GM21576 (cell line): ENCODE measurements around the gene RPRML.
"Not testable (repeated sequence)": the region's sequence is repeated elsewhere in the genome, so short reads cannot be mapped to it uniquely, and the experiment has no call there.

ENCODE experiments used
- ATAC-seq: cut with Tn5 transposase; IDR thresholded peaks from one replicate; pipeline ENCODE4 v1.9.1; 2021; ENCODE audit warnings: mild to moderate bottlenecking, moderate library complexity; ENCODE audit not compliant: unreplicated experiment

The RPRML gene

DNA sequence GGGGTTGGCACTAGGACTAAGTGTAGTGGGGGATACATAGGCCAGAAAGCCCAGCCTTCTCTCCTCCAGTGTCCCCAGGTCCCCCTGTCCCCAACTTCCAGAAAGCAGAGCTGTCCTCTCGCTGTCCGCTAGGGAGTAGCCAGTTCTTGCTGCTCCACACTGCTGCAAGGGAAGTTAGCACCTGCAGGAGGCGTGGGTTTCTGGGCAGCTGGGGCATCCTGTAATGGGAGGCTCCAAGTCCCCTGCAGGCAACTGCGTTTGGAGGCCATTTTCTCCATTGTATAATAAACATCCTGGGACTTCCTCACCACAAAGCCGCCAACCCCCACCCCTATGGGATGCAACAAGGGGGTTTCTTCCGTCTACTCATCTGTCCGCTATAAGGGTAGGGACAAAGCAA, 1.7 kb downstream of the RPRML start:
- ATAC-seq, result no peak

DNA sequence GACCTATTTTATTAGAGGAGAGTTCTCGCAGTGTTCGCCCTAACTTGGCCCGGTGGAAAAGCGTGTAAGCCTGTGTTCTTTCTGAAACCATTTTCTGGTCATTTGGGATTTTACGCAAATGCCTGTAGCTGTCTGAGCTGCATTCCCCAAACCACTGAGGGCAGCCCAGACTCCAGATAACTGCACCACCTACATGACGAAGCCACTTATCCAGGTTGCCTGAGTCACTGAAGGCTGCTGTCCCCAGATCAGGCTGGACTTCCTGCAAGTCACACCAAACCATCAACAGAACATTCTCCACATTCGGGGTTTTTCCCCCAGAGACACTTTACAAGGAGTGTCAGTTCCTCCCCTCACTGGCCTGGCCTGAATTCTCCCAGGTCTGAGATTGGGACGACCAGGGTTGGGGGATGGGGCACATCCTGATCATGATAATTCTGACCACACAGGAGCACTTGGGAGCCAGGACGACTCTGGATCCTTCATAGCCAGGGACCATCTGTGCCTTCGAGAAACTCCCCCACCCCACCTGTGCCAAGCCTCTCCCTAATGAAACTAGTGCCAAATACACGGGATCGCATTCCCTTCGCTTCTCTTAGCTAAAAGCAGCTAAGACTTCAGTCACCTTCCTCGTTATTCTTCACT, 2.3 kb downstream of the RPRML start:
- ATAC-seq, result no peak

DNA sequence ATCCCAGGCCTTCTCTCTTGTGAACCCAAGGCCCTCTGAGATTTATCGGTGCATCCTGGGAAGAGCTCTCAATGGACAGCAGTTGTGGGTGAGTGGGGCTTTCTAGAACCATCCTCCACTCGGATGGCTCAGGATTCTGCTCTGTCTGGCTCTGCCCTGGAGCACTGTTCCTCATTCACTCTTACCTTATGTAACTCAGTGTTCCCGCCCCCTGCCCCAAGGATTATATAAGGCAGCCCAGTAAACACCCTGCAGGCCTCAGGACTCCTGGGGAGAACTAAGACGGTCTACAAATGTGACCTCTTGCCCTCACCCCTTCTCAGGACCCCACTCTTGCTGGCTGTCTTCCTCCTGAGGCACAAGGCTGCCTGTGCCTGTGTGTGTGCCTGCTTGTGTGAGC, 3.8 kb downstream of the RPRML start:
- no peak for ATAC-seq

DNA sequence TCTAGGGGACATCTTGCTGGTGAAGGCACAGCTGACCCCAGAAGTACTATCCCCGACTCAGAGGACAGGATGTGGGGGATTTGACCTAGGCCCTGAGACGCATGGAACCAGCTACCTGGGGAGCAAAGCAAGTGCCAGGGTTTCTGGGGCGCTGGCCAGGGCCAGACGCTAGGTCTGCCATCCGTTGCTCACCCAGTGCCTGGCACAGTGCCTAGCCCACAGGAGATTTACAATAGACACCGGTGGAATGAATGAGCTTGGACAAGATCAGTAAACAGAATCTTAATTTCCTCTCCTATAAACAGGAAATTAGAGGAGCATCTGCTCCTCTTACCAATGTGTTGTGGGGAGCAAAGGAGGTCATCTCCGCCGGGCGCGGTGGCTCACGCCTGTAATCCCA, 5.0 kb downstream of the RPRML start:
- no peak for ATAC-seq

DNA sequence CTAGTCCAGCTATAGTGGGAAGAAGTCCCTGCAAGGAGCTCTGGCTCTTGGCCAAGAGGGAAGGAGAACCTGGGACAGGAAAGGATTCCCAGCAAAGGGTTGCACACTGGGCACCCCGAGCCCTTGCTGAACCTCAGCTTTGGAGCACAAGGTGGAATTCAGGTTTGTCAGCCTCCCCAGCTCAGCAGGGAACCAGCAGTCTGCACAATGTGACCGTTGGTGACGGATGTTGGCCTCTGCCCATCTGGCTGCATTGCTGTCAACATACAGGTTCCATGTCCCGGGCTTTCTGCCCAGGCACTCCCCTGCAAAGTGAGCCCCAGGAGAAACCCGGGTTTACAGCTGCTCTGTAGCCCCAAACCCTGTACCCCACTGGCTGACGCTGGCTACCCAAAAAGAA, 6.7 kb downstream of the RPRML start:
- no peak for ATAC-seq

DNA sequence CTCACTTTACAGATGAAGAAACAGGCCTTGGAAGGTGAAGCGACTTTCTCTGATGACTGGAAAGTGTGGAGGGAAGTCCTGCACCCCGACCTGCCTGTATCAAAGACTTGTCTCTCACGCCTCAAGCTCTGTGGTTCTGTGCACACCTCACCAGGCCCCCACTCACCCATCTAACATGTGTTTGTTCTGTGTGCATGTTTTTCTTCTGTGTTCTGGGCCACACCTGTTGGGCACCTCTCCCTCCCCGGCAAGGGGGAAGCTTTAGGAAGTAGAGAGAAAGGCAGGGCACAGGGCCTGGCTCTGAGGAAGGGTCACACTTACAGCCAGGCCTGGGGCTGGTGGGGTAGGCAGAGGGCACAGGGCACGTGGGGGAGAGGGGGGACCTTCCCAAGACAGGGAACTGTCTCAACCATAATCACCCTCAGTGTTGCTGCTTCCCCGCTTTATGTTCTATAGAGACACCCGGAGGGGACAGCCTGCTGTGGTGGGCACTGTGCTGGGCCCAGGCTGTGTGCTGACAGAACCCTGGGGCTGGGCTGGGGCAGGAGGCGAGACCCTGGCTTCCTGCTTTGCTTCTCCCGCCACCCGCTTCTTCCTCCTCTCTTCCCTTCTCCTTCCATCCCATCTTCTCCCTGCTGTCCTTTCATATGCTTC, 7.3 kb downstream of the RPRML start:
- no peak for ATAC-seq

DNA sequence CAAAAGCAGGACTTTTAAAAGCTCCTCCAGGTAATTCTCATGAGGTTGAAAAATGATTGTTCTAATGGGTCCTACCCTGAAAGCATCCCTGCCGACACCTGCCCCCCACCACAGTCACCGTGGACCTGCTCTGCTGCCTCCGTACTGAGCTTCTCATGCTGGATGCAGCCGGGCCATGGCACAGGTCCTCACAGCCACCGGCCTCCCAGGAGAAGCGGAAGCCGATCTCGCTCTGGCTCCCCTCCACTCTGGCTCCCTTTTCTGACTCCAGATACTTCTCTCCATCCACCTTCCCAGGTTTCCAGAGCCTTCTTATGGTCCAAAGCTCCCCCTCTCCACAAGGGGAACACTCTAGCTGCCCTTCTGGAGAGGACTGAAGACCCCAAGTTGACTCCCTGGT, 10.2 kb downstream of the RPRML start:
- ATAC-seq, result no peak

DNA sequence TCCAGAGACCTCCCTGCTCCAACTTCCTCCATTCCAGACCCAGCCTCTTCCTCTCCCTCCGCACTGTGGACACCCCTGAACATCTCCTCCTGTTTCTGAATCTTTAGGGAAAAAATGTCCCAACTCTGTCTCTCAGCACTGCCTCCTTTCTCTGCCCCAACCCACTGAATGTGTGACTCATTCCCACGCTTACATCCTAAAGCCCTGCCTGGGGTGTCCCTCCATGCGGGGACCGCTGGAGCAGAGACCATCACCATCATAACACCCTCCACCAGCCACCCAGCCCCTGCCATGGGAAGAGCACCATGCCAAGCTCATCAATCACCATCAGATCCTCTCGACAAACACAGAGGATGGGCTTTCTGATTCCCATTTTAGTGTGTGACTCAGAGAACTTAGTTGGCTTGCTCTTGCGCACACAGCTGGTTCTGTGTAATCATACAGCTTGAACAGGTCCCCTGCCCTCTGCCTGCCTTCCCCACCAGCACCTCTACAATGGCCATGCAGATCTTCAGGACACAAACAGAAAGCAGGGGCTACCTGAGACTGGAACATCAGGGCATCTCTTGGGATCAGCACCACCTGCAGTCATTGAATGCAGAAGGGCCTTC, 10.7 kb downstream of the RPRML start:
- no peak for ATAC-seq

DNA sequence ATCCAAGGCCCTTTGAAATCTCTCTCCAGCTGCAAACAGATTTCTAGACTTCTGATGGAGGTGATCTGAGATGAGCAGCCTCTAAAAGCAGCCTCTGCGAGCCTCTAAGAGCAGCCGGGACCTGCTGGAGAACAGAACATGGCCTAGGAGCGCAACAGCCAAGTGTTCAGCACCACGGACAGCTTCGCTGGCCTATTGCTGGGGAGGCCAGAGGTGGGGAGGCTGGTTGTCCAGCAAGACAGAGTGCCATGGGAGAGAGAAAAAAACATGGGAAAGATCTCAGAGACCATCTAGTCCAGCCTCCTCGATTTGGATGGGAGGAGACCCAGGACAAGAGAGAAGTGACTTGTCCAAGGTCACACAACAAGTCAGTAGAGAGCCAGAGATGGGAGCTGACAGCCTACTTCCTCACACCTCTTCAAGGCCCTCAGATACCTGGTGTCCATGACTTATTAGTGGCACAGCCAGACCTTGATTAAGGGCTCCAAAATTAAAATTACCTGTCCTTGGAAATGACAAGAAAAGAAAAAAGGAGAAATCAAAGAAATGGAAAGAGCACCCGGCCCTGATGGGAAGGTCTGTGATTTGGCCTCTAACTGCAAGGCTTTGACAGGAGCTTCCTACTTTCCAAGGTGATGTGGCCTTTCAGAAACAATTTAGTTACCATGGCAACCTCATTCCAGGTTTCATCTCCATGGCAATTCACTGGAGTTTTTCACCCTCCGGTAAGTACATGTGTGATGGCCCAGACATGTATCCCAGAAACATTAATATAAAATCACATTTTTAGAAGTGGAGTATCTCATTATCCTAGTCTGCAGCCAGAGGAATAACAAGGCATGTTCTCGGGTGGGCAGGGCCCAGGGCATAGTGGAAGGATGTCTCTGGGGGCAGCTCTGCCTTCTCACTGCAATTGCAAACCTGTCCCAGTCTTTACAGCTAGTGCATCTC, 14.5 kb downstream of the RPRML start:
- ATAC-seq, result no peak

DNA sequence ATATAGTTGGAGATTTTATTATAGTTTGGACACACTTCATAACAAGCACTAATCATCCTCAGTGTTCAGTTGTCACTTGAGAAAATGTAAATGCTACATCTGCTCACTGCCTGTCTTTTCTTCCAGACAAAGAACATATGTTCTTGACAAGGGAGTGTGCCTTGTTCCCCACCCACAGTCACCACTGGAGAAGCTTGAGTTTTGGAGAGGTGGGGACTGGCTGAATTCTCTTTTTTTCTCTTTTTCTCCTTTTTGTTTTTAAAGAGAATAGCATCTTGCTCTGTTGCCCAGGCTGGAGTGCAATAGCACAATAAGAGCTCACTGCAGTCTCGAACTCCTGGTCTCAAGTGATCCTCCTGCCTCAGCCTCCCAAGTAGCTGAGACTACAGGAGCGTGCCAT, 15.5 kb downstream of the RPRML start:
- no peak for ATAC-seq

DNA sequence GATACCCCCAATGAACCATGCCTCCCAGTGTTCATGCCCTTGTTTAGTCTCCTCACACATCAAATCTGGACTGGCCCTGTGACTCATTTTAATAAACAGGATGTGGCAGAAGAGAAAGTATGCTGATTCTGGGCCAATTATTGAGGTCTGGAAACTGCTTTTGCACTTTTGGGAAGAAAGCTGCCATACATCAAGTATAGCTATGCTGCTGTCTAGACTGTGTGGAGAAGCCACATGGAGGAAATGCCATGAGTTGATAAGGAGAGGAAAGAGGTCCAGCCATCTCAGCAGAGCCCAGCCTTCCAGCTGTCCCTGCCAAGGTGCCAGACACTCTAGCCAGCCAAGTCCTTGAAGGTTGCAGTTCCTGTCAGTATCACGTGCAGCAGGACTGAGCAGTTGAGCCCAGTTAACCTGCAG, 16.7 kb downstream of the RPRML start:
- no peak for ATAC-seq

DNA sequence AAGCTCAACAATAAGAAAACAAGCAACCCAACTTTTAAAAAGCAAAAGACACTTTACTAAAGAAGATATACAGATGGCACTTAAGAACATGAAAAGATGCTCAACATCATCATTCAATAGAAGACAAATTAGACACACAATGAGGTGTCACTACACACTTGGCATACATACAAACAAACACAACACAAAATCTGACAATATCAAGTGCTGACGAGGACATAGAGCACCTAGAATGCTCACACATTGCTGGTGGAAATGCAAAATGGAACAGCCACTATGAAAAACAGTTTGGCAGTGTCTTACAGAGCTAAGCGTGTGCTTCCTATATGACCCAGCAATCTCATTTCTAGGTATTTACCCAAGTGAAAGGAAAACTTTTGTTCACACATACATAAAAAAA, 18.9 kb downstream of the RPRML start:
- ATAC-seq, result no peak

DNA sequence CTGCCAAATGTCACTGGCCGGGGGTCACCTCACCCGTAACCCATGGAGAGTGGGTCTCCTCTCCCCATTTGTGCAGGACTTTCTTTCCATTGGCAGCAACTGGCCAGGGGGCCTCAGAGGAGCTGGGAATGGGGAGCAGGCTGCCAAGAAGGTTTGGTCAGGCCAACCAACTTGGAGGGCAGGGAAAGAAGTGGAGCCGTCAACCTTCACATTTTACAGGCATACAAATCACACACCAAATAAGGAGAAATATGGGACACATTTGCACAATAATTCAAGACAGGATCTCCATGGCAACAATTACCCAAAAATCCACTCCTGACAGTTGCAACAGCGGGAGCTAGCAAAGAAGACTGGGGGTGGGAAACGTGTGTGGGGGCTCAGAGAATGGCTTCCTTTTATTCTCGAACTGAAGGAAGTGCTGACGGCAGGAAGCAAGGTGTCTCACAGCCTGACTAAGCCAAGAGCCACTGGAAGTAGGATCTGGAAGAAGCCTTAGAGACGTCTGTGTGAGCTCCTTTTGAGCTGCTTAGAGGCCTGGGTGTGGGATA, 20.9 kb downstream of the RPRML start:
- no peak for ATAC-seq

DNA sequence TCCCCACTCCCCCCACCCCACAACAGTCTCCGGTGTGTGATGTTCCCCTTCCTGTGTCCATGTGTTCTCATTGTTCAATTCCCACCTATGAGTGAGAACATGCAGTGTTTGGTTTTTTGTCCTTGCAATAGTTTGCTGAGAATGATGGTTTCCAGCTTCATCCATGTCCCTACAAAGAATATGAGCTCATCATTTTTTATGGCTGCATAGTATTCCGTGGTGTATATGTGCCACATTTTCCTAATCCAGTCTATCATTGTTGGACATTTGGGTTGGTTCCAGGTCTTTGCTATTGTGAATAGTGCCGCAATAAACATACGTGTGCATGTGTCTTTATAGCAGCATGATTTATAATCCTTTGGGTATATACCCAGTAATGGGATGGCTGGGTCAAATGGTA, 25.9 kb downstream of the RPRML start:
- not testable (repeated sequence) for ATAC-seq

DNA sequence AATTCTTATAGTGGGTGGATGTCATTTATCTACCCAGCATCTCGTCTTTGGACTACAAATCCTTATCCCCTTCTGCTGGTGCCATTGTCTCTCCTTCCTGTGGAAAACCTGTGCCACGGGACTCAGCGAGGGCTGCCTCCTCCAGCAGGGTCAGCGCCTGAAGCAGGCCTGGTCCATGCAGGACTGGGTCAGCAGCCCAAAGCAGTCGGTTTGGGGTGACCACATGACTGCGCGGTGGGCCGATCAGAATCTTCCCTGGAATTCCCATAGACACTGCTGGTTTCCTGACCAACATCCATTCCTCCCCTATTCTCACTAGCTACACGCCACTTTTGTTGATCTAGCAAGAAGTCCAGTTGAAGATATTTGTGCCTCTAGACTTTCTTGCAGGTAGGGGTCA, 26.9 kb downstream of the RPRML start:
- no peak for ATAC-seq

DNA sequence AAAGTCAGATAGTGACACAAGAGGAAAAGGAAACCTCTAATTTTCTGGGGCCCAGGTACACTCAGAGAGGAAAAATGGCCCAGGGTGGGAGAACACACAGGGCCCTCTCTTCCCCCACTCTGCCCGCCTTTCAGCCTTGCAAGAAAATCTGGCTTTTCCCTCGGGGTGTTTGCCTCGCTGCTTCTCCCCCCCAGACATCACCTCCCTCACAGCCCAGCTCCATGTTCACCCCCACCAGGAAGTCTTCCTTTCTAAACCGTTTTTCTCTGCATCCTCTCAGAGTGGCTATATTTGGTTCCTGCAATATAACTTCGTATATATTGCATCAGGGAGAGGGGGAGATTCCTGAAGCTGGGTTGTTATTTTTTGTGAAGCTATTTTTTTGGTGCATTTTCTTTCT, 27.3 kb downstream of the RPRML start:
- no peak for ATAC-seq

DNA sequence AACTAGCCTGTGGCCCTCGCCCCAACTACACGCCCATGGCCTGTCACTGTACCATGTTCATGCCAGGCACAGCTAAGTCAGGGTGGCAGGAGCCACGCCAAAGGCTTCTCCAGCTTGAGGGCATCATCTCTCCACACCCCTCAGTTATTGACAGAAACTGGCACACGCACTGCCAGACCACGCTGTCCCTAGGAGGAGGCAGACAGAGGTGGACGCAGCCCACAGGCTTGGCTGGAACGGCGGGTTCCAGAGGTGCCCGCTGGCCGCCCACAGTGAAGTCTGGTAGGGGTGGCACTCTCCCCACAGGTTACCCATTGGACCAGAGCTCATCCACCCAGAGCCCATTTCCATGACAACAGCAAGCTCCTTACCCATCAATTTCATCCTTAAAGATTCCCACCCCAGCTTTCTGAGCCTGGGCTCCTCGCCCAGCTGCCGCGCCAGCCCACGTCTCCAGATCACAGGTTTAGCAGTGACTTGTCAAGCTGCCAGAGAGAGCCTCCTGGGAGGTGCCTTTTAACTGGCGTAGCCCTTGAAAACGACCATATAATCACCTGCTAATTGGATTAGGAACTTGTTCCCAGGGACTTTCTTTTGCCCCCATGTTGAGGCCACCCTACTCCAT, 27.9 kb downstream of the RPRML start:
- no peak for ATAC-seq

DNA sequence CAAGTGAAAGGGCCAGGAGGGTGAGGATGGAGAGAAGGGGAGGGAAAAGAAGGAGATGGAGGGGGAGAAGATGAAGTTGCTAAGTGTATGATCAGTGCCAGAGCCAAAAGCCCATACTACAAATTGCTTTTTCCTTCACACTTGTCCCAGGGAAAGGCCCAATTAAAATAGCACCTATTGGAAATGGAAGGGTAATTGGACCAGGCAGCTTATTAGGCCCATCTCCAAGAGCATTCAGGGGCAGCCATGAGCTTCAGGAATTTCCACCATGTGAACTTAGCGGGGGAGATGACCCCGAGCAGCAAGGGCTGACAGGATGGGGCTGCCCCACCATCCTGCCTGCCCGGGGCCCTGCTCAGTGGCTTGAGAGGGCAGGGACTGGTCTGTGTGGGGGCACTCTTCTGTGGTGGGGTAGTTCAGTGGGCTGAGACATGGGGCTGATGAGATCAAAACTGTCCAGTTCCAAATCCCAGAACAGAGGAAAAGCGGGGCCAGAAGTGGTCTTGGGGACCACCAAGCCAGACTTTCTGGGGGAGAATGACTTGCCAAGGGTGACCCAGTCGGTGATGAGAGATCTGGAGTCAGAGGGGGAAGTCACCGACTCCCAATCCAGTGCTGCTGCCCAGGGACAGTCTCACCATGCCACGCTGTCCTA, 28.6 kb downstream of the RPRML start:
- ATAC-seq, result no peak

DNA sequence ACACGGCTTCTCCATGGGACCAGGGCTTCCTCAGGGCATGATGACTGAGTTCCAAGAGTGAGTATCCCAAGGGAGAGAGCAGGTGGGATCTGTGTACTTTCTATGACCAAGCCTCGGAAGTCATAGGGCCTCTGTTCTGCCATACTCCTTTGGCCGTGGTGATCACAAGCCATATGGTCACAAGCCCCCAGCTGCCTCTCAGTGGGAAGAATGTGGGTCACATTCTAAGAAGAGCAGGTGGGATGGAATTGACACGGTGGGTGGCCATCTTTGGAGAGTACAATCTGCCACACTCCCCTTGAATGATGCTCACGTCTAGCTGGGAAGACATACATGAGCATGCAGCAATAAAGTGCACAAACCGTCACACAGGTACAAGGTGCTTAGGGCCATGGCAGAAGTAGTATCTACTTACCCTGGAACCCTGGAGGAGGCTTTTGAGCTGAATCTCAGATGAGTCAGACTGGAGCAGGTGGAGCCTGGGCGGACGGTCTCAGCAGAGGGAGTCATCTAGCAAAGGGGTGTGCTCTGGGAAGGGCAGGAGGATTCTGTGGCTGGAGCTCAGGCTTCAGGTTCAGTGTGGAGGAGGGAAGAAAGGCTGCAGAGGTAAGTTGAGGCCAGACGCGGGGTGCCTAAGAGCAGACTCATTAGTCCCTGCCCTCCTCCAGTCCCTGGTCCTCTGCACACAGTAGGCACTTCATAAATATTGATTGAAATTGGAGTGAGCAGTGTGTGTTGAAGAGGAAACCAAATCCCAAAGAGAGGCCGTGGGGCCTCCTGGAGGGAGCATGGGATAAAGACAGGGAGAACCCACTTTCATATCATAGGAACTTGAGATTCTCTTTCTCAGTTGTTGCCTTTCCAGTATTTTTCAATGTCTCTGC, 29.5 kb downstream of the RPRML start:
- ATAC-seq, result no peak
